Smooth muscle cell (in vitro differentiated cells): ENCODE results near the gene ZCCHC7. TPM values are rescaled to one million over a fixed set of nuclear protein-coding genes. Genes with fewer than 3 reads are reported as not detected.

Experiments
- DNase-seq: peaks from one replicate; lab custom pipeline; 2025; ENCODE audit not compliant: unreplicated experiment; lab: John Stamatoyannopoulos, UW
- H2AFZ ChIP-seq: fragments of 200-600 bp; sonication (generic); 2 replicates; pipeline ENCODE4 v1.6.0; 2016; ENCODE audit warnings: antibody characterized with exemption, low read depth, mild to moderate bottlenecking
- H3F3A ChIP-seq: fragments of 200-600 bp; sonication (generic); 2 replicates; pipeline ENCODE4 v1.6.0; 2017; ENCODE audit warnings: antibody characterized with exemption, low read depth
- H3K27ac ChIP-seq: fragments of 200-600 bp; sonication (generic); 2 replicates; pipeline ENCODE4 v1.5.1; 2016; ENCODE audit warnings: low read depth, mild to moderate bottlenecking
- H3K27me3 ChIP-seq: fragments of 200-600 bp; sonication (generic); 2 replicates; pipeline ENCODE4 v1.6.1; 2016; ENCODE audit warnings: low read depth, mild to moderate bottlenecking
- H3K36me3 ChIP-seq: fragments of 200-600 bp; sonication (generic); 2 replicates; pipeline ENCODE4 v1.5.1; 2016; ENCODE audit warnings: low read depth
- H3K4me1 ChIP-seq: fragments of 200-600 bp; sonication (generic); 2 replicates; pipeline ENCODE4 v1.5.1; 2016; ENCODE audit warnings: low read depth
- H3K4me2 ChIP-seq: fragments of 200-600 bp; sonication (generic); 2 replicates; pipeline ENCODE4 v1.6.0; 2016; ENCODE audit warnings: mild to moderate bottlenecking
- H3K4me3 ChIP-seq: fragments of 200-600 bp; sonication (generic); 2 replicates; pipeline ENCODE4 v1.5.1; 2016; ENCODE audit warnings: mild to moderate bottlenecking
- H3K79me2 ChIP-seq: fragments of 200-600 bp; sonication (generic); 2 replicates; pipeline ENCODE4 v1.6.0; 2016; ENCODE audit warnings: low read depth, mild to moderate bottlenecking
- H3K9ac ChIP-seq: fragments of 200-600 bp; sonication (generic); 2 replicates; pipeline ENCODE4 v1.6.0; 2016; ENCODE audit warnings: low read depth
- H3K9me3 ChIP-seq: fragments of 200-600 bp; sonication (generic); replicated peaks from 2 replicates; pipeline ENCODE4 v1.5.1; 2016; ENCODE audit warnings: low read depth
- H4K20me1 ChIP-seq: fragments of 200-600 bp; sonication (generic); 2 replicates; pipeline ENCODE4 v1.6.0; 2016; ENCODE audit warnings: low read depth
- CTCF ChIP-seq: fragments of 200-600 bp; sonication (generic); IDR thresholded peaks from 2 replicates; pipeline ENCODE4 v1.5.1; 2017; ENCODE audit warnings: borderline replicate concordance, mild to moderate bottlenecking, antibody characterized with exemption; ENCODE audit not compliant: insufficient read depth, poor library complexity, severe bottlenecking
- WGBS: methylation state at CpG from one replicate; pipeline ENCODE4 v1.1.7; 2016; ENCODE audit warnings: low lambda C conversion rate; 5-methylcytosine and 5-hydroxymethylcytosine counted together
- polyA plus RNA-seq: library from polyadenylated mRNA; unstranded; fragments of >200 nt; fragmentation: Nextera tagmentation; extraction: Ambion mirVana; gene quantifications from 2 replicates; pipeline ENCODE4 v1.2.1, GENCODE V29; 2016
- total RNA-seq: library from RNA; depleted of rRNA; stranded (reverse); fragments of >200 nt; gene quantifications from 2 replicates; pipeline ENCODE4 v1.2.3, GENCODE V29; 2014

Gene ZCCHC7
- total and polyA plus RNA-seq, 2 experiments from 2014 or later = 19.0 to 24.7 TPM

GRCh38 chr9:37373621-37374020, 253.2 kb downstream of the ZCCHC7 start:
- Histone ChIP-seq H3K9me3 (no peaks in the 10 kb centered on the region), H3K4me2 (no peak overlapping the region), H3K4me3 (no peak overlapping the region), H3F3A (no peaks in the 10 kb centered on the region), H4K20me1 (no peaks in the 10 kb centered on the region), H3K79me2 (no peaks in the 10 kb centered on the region), H3K4me1 (no peaks in the 10 kb centered on the region), H3K9ac (no peak overlapping the region), H3K27ac (no peak overlapping the region), H2AFZ (no peak overlapping the region), H3K27me3 (peaks cover 3% of the 10 kb centered on the region), H3K36me3 (no peaks in the 10 kb centered on the region)
- TF ChIP-seq CTCF = no peak
- DNase-seq = no peak
- WGBS = 92% methylated on average over 1 of the region's 1 CpG

- Histone ChIP-seq H3K27me3 (peaks cover 3% of the 10 kb centered on the region), H2AFZ (no peak overlapping the region), H3K4me1 (no peaks in the 10 kb centered on the region), H3K4me3 (no peak overlapping the region), H3F3A (no peaks in the 10 kb centered on the region), H3K4me2 (no peak overlapping the region), H3K36me3 (no peaks in the 10 kb centered on the region), H3K79me2 (no peaks in the 10 kb centered on the region), H3K9ac (no peak overlapping the region), H3K27ac (no peak overlapping the region), H3K9me3 (no peaks in the 10 kb centered on the region), H4K20me1 (no peaks in the 10 kb centered on the region)
- WGBS = 92% methylated on average over 6 of the region's 6 CpGs
- TF ChIP-seq CTCF = no peak
- no peak for DNase-seq
Measured at GRCh38 chr9:37374892-37375291, 254.5 kb downstream of the ZCCHC7 start.

- H3K4me3 ChIP-seq = no peak overlapping the region
- no peak for DNase-seq
- H3K36me3 ChIP-seq = no peaks in the 10 kb centered on the region
- no peak overlapping the region for H3K27ac ChIP-seq
- H3K79me2 ChIP-seq = no peaks in the 10 kb centered on the region
- no peaks in the 10 kb centered on the region for H3F3A ChIP-seq
- no peak for TF ChIP-seq CTCF
- WGBS = 90% methylated on average over 13 of the region's 13 CpGs
- H3K9me3 ChIP-seq = no peaks in the 10 kb centered on the region
- H4K20me1 ChIP-seq = no peaks in the 10 kb centered on the region
- H3K4me2 ChIP-seq = no peak overlapping the region
- no peak overlapping the region for H3K9ac ChIP-seq
- peaks cover 3% of the 10 kb centered on the region for H3K27me3 ChIP-seq
- H3K4me1 ChIP-seq = no peaks in the 10 kb centered on the region
- H2AFZ ChIP-seq = no peak overlapping the region
Measured at GRCh38 chr9:37377688-37378612, 257.6 kb downstream of the ZCCHC7 start.
